Left ventricle myocardium inferior (tissue), 1 donor: ENCODE measurements around the gene RINT1. TPM values are rescaled to one million over a fixed set of nuclear protein-coding genes. Genes with fewer than 3 reads are reported as not detected.
"Not testable (repeated sequence)": the region's sequence is repeated elsewhere in the genome, so short reads cannot be mapped to it uniquely, and the experiment has no call there.

Experiments used
- DNase-seq: peaks from one replicate; pipeline ENCODE4 v3.0.0-alpha.2; 2020
- H3K27ac ChIP-seq: fragments of 200-600 bp; replicated peaks from 2 replicates; pipeline ENCODE4 v1.8.0; 2021
- H3K27me3 ChIP-seq: fragments of 200-600 bp; 2 replicates; pipeline ENCODE4 v1.8.0; 2021; ENCODE audit warnings: low read depth
- H3K36me3 ChIP-seq: fragments of 200-600 bp; 2 replicates; pipeline ENCODE4 v1.8.0; 2021
- H3K4me1 ChIP-seq: fragments of 200-600 bp; 2 replicates; pipeline ENCODE4 v1.8.0; 2021
- H3K4me3 ChIP-seq: fragments of 200-600 bp; 2 replicates; pipeline ENCODE4 v1.8.0; 2021; ENCODE audit warnings: mild to moderate bottlenecking, moderate library complexity
- H3K9me3 ChIP-seq: fragments of 200-600 bp; replicated peaks from 2 replicates; pipeline ENCODE4 v1.8.0; 2021
- intact Hi-C: fragments of 100-400 bp; cut with micrococcal nuclease; formaldehyde crosslinking; loops from one replicate; pipeline ENCODE4 v1.11.0; 2022
- total RNA-seq: library from RNA; stranded (reverse); fragmentation: NEBNext Ultra II Directional; extraction: Animal tissue kit (Norgen Biotek cat#: 25700); gene quantifications from one replicate; pipeline ENCODE4 v1.2.1, GENCODE V29; 2021
- TF ChIP-seq, protein P1 (sequence below): fragments of 200-600 bp; IDR thresholded peaks from 2 replicates; pipeline ENCODE4 v1.8.0; 2021; ENCODE audit warnings: antibody characterized with exemption, mild to moderate bottlenecking, borderline replicate concordance
- donor health status: DM: no; HTN: yes; CAD: no; lungs with severe emphysema.

RINT1 gene
- total RNA-seq, 1 donor from 2014 or later, result 12.9 TPM

DNA sequence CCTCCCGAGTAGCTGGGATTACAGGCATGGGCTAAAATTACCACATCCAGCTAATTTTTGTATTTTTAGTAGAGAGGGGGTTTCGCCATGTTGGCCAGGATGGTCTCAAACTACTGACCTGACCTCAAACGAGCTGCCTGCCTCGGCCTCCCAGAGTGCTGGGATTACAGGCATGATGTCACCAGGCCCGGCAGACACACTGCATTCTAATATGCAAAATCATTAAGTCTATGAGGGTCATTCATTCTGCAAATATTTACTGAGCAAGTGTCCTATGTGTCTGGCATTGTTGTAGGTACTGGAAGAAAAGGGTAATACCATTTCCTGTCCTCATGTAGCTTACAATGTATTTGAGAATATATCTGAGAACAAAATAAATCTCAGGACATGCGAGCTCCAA, 12.6 kb upstream of the RINT1 start:
- peaks cover 23% of the 10 kb centered on the region for H3K4me1 ChIP-seq
- TF ChIP-seq, protein P1, sequence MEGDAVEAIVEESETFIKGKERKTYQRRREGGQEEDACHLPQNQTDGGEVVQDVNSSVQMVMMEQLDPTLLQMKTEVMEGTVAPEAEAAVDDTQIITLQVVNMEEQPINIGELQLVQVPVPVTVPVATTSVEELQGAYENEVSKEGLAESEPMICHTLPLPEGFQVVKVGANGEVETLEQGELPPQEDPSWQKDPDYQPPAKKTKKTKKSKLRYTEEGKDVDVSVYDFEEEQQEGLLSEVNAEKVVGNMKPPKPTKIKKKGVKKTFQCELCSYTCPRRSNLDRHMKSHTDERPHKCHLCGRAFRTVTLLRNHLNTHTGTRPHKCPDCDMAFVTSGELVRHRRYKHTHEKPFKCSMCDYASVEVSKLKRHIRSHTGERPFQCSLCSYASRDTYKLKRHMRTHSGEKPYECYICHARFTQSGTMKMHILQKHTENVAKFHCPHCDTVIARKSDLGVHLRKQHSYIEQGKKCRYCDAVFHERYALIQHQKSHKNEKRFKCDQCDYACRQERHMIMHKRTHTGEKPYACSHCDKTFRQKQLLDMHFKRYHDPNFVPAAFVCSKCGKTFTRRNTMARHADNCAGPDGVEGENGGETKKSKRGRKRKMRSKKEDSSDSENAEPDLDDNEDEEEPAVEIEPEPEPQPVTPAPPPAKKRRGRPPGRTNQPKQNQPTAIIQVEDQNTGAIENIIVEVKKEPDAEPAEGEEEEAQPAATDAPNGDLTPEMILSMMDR, result no peak
- H3K4me3 ChIP-seq, result no peak overlapping the region
- no peaks in the 10 kb centered on the region for H3K36me3 ChIP-seq
- DNase-seq, result no peak
- H3K9me3 ChIP-seq, result no peaks in the 10 kb centered on the region
- no peaks in the 10 kb centered on the region for H3K27me3 ChIP-seq
- no peak overlapping the region for H3K27ac ChIP-seq
- intact Hi-C loops, result no loop called here

DNA sequence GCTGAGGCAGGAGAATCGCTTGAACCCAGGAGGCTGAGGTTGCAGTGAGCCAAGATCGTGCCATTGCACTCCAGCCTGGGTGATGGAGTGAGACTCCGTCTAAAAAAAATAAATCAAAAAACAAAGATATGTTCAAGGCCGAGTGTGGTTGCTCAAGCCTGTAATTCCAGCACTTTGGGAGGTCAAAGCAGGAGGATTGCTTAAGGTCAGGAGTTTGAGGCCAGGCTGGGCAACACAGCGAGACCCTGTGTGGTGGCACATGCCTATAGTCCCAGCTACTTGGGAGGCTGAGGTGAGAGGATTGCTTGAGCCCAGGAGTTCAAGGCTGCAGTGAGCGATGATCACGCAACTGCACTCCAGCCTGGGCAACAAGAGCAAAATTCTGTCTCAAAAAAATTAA, 11.4 kb upstream of the RINT1 start:
- intact Hi-C loops, H3K27ac ChIP-seq: not testable (repeated sequence)
- peak overlapping the region; percentile 94 for H3K4me3 ChIP-seq

DNA sequence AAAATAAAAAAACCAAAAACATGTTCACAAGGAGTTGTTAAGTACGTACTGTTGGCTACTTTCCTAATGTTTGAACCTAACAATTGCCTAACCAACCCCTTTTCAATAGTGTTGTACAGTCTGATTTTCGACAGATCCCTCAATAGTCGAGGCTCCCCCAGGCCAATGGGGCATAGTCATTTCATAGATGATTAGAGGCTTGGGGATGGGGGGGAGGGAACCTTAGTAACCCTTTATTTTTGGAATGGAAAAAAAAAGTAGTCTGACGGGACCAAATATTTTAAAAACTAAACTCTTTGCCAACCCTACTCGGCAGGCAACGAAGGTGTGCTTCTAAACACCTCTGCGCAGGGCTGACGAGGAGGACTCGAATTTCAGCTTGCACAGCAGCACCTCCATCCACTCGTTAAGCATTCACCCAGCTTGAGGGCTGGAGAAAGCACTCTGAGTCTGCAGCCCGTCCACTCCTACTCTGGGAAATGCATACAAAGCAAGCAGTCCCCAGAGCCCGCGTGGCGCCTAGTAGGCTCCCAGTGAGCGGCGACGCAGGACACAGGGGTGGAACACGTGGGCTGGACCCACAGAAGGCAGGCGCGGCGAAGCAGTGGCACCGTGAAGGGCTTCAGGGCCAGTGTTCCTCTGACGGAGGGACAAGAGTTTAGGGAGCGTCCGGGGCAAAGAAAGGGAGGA, 10.8 kb upstream of the RINT1 start:
- no peaks in the 10 kb centered on the region for H3K27me3 ChIP-seq
- no peaks in the 10 kb centered on the region for H3K36me3 ChIP-seq
- peak overlapping the region; percentile 93 for H3K27ac ChIP-seq
- H3K4me3 ChIP-seq, result peak overlapping the region; percentile 94
- peak; percentile 67 for DNase-seq
- TF ChIP-seq, protein P1, result no peak
- intact Hi-C loops, result no loop called here
- no peaks in the 10 kb centered on the region for H3K9me3 ChIP-seq
- peaks cover 23% of the 10 kb centered on the region for H3K4me1 ChIP-seq

More for the DNA sequence above, 11.4 kb upstream of the RINT1 start:
- not testable (repeated sequence) for H3K9me3 ChIP-seq, DNase-seq, H3K36me3 ChIP-seq, H3K27me3 ChIP-seq
- H3K4me1 ChIP-seq, result peaks cover 23% of the 10 kb centered on the region

DNA sequence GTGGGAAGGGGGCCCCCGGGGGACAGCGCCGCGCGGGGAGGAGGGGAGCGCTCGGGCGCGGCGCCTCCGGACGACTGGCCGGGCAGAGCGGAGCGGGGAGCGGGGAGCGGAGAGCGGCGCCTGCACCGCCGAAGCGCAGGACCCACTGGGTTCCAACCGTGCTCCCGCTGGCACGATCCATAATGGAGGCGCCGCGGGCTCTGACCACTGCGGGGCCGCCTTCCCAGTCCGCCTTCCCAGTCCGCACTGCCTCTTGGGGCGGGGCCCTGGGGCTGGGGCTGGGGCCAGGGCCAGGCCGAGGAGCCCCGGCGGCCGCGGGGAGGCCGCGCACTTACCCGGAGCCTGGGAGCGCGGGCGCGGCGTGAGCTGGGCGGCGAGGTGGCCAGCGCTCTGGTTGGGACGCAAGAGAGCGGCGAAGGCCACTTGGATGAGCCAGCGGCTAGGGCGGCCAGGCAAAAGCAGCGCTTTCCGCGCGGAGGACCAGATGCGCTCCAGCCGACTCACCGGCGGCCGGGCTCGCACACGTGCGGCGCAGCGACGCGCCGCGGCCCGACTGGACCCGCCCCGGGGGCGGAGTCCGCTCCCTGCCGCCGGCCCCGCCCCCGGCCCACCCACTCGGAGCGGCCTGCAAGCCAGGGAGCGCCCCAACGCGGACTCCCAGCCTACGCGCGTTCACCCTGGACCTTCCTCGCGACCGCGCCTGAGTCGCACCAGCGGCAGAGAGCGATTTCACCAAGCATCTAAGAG, 10.1 kb upstream of the RINT1 start, which contains the start of gene PUS7:
Gene PUS7 (minus strand): TSS at position 555 of the 747 bp plus-strand sequence. CDS start 13,759 bp downstream, outside the sequence.
- peak within 1 kb of the TSS; percentile 93 for H3K27ac ChIP-seq
- H3K4me3 ChIP-seq, result peak within 1 kb of the TSS; percentile 94
- no peaks in the 10 kb centered on the region for H3K36me3 ChIP-seq
- H3K27me3 ChIP-seq, result no peaks in the 10 kb centered on the region
- H3K4me1 ChIP-seq, result peaks cover 23% of the 10 kb centered on the region
- no peaks in the 10 kb centered on the region for H3K9me3 ChIP-seq
- TF ChIP-seq, protein P1, result no peak
- peak; percentile 91 for DNase-seq
- intact Hi-C loops, result no loop called here

DNA sequence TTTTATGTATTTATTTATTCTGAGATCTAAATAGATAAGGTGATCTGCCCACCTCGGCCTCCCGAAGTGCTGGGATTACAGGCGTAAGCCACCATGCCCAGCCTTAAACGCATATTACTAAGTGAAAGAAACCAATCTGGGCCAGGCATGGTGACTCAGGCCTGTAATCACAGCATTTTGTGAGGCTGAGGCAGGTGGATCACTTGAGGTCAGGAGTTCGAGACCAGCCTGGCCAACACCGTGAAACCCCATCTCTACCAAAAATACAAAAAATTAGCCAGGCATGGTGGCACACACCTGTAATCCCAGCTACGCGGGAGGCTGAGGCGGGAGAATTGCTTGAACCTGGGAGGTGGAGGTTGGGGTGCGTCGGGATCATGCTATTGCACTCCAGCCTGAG, 7.6 kb upstream of the RINT1 start:
- H3K36me3 ChIP-seq, H3K27me3 ChIP-seq, DNase-seq, H3K27ac ChIP-seq, H3K4me3 ChIP-seq, intact Hi-C loops, H3K9me3 ChIP-seq: not testable (repeated sequence)
- H3K4me1 ChIP-seq, result peaks cover 23% of the 10 kb centered on the region

DNA sequence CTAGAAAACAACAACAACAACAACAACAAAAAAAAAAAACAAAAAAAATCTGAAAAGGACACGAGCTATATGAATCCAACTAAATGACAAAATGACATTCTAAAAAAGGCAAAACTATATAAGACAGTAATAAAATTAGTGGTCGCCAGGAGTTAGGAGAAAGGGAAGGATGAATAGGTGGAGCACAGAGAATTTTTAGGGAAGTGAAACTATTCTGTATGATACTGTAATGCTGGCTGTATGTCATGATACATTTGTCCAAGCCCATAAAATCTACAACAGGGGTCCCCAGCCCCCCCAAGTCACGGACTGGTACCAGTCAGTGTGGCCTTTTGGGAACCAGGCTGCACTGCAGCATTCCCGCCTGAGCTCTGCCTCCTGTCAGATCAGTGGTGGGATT, 7.2 kb upstream of the RINT1 start:
- intact Hi-C loops, result no loop called here
- Histone ChIP-seq H3K27ac (no peak overlapping the region), H3K9me3 (no peaks in the 10 kb centered on the region), H3K27me3 (no peaks in the 10 kb centered on the region), H3K4me3 (no peak overlapping the region), H3K36me3 (no peaks in the 10 kb centered on the region), H3K4me1 (peaks cover 23% of the 10 kb centered on the region)
- TF ChIP-seq, protein P1, result no peak
- no peak for DNase-seq

DNA sequence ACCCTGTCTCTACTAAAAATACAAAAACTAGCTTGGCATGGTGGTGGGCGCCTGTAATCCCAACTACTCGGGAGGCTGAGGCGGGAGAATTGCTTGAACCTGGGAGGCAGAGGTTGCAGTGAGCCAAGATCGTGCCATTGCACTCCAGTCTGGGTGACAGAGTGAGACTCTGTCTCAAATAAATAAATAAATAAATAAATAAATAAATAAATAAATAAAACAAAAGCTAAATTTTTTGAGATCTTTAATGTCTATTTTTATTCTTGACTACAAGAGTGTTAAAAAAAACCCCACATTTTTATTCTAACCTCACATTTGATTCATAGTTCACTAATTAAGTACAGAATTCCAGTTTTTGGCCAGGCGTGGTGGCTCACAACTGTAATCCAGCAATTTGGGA, 4.3 kb upstream of the RINT1 start:
- H3K27me3 ChIP-seq, DNase-seq, intact Hi-C loops, H3K36me3 ChIP-seq, H3K27ac ChIP-seq, H3K9me3 ChIP-seq, H3K4me3 ChIP-seq: not testable (repeated sequence)
- peaks cover 14% of the 10 kb centered on the region for H3K4me1 ChIP-seq
